Eye (tissue), 1 donor: ENCODE data around the gene TENM4.
A peak's percentile ranks its signal among the peaks of the same experiment; 100 is the strongest.

Experiments used
- DNase-seq: peaks from one replicate; pipeline ENCODE4 v3.0.0-alpha.2; 2015

TENM4 gene

DNA sequence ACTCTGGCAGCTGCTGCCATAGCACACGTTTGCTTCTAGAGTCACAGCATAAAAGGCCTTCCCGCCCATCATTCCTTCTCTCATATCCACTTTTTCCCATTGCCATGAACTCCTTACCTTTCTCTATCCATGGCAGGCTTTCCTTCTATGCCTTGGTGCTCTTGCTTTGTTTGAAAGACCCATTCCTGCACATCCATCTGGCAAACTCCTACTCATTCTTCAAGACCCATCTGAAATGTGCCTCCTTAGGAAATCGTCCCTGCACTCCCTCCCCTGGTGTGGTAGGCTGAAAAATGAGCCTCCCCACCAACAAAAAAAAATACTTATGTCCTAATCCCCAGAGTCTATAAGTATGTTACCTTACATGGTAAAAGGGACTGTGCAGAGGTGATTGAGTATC lies 100.3 kb downstream of the TENM4 start:
- no peak for DNase-seq

DNA sequence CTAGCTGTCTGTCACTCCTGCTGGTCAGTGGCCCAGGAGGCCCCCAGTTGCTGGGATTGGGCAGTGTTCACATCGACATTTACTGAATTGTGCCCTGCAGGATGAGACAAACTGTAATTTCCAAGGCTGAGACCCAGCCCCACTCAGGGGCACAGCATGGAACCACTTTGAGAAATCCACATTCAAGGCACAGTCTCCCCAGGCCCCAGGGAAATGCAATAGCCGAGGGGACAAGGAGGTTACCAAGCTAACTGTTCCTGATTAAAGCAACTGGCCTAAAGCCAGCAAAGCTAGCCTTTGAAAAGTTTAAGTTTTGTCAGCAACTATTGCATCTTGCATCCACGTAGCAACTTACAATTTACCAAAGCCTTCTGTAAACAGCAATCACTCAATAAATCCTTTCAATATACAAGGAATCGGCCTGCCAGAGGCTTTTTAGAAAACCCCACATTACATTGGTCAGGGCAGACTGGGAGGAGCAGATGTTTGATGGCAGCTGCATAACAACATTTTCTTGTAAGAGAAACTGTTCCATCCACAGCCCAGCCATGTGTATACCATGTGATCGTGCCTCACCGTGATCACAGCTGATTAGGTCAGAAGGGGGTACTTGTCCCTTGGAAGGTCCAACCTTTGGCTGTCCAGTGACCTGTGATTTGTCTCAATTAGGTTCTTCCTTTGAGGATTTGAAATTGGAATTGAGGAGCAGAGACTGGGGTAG lies 103.9 kb downstream of the TENM4 start:
- DNase-seq = peak; percentile 29

DNA sequence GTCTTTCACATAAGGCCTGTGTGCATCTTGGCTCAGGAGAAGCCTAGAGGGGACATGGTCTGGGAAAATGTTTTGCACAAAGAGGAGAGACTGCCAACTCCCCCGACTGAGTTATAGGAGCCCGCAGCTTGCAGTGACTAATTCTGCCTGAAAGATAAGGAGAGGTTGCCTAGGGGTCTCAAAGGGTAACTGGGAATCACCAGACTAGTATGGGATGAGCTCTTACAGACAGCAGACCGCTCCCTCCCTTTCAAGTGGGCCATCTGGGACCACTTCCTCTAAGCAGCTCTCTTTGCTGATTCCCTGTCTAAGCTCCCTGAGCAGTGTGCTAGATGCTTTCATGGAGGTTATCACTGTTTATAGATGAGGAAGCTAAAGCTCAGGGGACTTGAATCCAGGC lies 105.1 kb downstream of the TENM4 start:
- DNase-seq = peak; percentile 37

DNA sequence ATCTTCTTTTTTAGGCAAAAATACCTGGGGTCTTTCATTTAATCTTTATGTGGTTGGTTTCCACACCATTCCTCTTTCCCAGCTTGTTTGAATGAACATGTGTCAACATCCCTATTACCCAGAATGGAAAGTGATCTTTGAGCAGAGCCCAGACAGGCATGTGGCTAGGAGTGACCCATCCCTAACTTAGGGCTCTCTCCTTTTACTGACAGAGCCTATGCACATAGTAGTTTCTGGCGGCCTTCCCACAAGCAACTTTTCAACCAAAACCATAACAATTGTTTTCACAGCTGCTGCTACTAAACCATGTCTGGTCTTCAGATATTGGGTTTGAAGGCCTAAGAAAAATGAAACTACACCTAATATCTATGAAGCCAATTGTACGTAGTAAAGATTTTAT lies 107.5 kb downstream of the TENM4 start:
- DNase-seq = no peak

DNA sequence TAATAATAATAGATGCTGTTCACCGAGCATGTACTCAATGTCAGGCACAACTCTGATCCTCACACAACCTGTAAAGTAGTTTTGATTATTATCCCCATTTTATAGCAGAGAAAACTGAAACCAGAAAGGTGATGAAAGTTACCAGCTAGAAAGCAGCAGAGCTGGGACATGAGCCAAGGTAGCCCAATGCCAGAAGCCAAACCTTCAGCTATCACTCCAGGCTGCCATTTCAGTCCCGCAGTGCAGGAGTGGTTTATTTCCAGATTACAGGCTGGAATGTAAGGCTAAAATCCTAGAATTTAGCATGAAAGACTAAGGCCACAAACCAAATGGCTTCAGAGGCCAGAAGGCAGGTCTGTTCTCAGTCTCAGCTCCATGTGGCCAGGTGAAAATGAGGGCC lies 108.8 kb downstream of the TENM4 start:
- no peak for DNase-seq

DNA sequence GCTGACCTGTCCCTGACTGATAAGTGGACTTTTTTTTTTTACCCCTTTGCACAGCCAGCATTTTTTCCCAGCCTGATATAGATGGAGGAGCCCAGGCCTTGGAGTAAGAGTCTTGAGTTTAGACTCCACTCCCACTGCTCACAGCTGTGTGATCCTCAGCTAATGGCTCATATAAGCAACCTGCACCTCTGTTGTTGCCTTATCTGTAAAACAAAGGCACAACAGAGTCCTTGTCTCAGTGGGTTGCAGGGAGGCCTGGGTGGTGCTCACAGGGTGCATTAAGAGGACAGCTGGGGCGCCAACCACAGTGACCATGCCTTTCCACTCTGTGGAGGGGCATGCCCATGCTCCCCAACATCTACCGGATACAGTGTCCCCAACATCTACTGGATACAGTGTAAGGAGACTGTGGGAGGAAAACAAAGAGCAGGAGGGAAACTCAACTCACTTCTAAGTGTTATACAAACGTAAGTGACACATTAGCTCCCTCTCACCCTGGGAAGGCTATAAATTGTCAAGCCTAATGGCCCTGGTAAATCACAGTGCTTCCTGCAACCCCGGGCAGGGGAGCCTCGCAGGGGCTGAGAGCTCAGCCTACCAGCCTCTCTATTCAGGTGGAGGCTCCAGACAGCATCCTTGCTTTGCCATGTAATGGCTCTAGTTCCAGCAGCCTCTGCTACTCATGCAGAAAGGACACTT lies 109.5 kb downstream of the TENM4 start:
- DNase-seq = peak; percentile 48

DNA sequence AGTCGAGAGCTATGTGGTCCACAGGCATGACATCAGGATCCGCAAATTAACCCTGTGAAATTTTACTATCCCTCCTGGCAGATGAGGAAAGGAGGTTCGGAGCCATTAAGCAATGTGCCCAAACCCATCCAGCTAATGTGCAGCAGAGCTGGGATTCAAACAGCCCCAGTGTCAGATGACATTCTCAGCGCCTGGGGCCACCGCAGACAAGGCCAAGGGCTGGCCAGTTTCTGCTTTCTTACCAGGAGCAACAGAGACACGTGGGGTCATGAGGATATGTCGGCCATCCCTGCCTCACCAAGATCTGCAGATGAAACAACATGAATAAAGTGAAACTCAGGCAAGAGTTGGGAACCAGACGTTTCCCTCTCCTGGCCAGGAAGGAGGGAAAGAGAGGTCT lies 110.2 kb downstream of the TENM4 start:
- no peak for DNase-seq

DNA sequence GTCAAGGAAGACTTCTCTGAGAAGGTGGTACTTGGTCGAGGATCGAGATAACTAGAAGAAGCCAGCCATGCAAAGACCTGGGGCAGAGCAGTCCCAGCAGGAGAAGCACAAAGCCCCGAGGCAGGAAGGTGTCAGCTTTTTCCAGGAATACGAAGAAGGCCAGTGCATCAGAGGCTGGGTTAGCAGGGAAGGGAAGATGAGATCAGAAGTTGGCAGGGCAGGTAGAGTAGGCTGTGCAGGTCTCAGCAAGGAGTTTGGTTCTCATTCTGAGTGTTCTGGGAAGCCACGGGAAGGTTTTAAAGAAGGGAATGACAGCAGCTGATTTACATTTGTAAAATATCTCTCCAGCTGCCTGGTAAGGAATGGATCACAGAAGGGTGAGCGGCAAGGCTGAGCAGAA lies 111.3 kb downstream of the TENM4 start:
- no peak for DNase-seq

DNA sequence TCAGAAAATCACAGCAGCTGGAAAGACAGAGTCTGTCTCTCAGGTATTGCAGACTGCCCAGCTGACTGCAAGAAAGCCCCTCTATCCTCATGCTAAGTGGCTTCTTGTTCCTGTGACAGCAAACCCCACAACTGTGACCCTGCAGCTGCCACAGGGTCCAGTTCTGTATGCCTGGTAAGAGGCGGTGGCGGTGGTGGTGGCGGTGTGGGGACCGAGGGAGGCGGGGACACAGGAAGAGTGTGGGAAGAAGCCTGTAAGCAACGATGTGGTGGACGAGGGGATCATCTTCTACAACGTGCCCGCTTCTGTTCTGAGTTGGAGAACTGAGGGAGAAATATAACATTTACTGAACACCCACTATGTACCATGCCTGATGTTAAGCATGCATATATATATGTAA lies 112.4 kb downstream of the TENM4 start:
- no peak for DNase-seq

DNA sequence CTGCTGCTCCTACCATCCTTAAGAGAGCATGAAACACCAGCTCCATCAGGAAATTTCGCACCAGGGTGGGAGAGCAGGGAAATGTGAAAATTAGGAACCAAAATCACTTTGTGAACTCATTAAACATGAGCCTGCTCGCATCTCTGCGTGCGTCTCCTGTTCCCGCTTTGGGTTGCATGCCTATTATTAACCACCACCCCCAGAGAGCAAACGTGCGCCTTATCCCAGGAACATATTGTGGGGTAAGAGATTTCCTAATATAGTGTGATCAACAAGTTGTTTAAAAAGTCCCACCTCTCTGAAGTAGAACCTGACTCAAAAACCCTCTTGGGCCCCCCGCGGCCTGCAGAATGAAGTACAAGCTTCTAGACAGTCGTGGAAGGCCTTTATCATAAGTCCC lies 115.0 kb downstream of the TENM4 start:
- no peak for DNase-seq

DNA sequence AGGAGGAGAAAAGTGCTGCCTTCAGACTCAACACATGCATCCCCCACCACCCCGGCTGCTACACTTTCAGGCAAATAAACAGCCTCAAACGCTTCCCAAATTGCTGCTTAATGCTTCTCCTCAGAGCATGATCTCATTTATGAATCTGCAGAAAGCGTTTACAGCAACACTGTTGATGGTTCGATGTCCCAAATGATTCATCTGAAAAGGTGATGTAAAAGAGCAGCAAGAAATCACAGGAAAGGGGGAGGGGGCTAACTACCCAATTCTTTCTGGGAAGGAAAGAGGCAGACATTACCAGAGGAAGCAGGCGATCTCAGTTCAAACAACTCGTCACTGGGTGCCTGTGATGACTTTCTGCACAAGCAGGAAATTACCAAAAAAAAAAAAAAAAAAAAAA lies 119.6 kb downstream of the TENM4 start:
- no peak for DNase-seq

DNA sequence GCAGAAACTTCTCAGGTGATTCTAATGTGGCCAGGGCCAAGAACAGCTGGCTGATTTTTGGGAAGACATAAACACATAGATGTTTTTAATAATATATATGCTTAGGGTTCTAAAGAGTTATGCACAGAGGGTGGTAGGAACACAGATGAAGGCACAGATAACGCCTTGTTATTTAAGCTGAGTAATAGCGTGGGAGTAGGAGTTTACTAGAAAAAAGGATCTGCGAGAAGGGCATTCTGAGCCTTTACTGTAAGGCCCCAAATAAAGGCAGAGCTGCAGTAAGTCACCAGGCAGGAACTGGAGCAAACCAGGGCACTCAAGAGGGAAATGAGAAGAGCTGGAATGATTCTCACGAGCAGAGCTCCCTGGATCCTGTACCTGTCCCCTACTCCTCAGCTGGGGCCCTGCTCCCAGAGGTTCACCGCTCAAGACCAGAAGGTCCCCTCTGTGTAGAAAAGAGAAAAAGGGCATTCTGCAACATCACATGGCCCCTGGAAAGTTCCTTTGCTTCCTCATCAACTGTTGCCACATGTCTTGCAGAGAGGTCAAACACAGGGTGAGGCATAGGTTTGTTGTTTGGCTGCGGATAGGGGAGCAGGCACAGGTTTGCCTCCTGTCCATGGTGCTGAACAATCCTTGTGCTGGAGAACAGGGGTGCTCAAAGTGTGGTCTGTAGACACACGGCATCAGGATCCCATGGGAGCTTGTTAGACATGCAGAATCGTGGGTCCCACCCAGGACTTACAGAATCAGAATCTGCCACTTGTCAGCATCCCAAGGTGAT lies 125.7 kb downstream of the TENM4 start:
- DNase-seq = peak; percentile 78

DNA sequence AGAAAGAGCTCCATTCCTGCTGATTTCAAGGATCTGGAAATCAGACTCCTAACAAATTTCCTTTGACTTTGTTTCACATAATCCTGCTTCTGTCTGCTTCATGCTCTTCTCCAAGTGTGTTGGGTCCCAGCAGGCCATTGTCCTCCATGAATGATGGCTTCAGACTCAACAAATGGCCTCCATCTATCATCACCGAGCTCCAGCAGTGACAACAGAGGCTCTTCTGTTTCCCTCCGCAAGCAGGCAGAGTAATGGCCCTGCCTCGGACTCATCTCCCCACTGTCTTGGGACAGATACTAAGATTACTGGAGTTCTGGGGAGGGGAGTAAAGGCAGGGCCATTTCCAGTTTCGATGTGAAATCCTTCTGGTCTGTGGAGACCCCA lies 127.3 kb downstream of the TENM4 start:
- no peak for DNase-seq

DNA sequence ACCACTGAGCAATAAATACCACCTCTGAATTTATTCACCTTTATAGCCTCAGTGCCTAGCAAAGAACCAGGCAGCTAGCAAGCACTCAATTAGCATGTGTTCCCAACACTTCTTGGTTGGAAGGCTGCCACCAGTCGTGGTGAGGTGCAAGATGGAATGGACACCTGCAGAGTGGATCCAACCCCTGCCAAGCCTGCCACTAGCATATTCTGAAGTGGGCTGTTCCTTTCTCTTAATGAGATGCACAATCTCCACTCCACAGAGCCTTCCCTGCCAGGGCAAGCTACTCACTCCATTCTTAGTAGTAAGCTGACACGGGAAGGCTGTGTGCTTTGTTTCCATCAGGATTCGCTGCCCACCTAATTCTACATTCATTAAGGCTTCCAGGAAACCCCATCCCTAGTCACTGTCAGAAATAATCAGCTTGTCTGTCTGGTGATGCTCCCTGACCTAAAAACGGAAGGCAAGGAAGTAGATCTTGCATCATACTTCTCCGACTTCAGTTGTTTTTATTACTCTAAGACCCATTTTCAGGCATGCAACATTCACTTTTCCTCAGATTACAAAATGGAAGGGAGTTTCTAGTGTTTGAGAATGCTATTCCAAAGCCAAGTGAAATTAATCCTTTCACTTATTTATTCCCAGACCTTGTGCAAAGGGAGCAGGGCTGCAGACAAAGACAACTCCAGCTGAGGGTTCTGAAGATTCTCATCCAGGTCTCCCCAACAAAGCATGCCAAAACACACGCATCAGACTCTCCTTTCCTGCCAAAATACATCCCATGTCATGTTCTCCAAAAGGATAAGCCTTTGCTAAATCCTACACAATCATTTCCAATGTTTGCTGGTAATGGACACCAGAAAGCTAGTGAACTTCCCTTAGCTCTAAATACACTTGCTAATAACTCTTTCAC lies 128.0 kb downstream of the TENM4 start:
- DNase-seq = peak; percentile 90

DNA sequence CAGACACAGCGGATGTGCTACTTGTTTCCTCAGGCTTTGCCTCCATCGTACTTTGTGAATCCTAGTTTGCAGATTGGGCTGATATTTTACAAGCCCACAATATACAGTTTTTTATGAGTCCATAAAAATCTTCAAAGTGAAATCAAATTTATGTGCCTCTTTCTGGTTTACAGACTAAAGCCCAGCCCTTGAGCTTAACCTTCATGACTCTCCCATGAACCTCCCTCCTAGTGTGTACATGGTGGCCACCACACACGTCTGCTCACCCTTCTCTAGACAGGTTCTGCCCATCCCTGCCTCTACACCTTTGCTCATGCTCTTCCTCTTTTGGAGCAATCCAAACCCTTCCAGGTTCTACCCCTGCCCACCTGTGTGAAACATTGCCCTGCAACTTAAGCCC lies 129.4 kb downstream of the TENM4 start:
- DNase-seq = no peak

DNA sequence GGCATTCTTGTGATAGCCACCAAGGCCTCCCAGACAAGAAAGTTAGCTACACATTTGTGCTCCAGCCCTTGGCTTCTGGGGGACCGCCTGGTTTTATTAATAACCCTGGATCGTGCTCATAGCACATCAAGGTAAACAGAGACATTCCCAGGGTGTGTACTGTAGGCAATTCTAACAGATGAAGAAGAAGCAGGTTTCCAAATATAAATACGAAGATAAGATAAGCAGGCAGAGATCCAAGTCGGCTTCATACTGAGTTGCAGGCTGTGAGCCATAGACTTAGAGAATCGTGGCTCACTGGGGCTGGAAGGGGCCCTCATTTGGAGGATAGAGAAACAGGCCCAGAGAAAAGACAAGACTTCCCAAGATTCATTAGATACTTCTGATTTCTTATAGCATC lies 131.4 kb downstream of the TENM4 start:
- DNase-seq = no peak

DNA sequence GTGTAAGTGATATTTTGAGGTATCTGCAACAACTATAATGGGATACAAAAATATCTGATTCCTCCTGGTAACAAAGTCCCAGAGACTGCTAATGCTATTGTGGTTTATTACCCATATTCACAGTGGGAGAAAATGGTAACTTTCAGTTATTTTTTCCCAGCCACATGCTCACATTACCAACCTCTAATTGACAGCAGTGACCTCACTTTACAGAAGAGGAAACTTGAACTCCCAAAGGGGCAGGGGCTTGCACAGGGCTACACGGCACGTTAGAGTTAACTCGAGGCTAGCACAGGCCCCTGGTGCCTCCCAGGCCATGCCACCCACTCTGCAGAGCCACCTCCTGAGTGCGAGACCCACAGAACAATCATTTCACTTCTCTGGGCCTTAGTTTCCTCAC lies 132.4 kb downstream of the TENM4 start:
- no peak for DNase-seq

DNA sequence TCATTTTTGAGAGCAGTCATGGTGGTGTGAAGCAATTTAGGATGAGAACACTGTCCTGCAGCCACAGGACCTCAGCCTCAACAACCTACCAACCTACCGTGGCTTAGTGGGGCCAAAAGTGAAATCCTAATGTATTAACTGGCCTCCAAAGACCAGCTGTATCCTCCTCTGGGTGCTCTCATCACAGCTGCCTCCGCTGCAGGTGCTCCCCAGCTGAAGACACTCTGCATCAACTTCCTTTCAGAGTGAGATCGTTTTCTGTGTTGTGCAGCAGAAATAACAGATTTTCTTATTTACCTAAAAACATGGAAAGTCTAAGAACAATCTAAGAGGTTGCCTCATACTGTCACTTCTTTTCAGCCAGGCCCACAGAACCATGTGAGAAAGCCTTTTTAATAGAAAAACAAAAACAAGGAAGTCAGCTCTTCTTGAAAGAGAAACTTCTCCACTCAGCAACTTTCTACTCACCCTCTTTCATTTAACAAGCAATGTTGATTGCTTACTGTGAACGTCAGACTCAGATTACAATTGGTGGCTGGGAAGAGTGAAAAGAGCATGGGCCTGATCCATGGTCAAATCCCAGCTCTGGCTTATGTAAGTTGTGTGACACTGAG lies 136.1 kb downstream of the TENM4 start:
- DNase-seq = no peak

DNA sequence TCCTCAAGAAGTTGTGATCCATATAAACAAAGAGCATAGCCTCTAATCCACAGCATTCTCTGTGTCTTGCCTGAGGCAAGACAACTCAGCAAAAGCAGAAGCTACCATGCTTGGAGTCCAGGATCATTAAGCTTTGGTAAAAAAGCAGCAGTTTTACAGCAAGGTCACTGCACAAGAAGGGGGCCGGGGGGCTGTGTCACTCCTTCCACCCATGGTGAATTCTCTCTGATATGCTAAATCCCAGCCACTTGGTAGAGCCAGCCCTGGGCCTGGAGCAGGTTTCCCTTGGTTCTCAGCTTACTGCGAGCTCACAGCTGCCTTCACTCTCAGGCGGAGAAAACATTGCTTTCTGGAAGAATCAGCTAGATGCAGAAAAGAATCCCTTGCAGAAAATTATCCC lies 144.7 kb downstream of the TENM4 start:
- no peak for DNase-seq

DNA sequence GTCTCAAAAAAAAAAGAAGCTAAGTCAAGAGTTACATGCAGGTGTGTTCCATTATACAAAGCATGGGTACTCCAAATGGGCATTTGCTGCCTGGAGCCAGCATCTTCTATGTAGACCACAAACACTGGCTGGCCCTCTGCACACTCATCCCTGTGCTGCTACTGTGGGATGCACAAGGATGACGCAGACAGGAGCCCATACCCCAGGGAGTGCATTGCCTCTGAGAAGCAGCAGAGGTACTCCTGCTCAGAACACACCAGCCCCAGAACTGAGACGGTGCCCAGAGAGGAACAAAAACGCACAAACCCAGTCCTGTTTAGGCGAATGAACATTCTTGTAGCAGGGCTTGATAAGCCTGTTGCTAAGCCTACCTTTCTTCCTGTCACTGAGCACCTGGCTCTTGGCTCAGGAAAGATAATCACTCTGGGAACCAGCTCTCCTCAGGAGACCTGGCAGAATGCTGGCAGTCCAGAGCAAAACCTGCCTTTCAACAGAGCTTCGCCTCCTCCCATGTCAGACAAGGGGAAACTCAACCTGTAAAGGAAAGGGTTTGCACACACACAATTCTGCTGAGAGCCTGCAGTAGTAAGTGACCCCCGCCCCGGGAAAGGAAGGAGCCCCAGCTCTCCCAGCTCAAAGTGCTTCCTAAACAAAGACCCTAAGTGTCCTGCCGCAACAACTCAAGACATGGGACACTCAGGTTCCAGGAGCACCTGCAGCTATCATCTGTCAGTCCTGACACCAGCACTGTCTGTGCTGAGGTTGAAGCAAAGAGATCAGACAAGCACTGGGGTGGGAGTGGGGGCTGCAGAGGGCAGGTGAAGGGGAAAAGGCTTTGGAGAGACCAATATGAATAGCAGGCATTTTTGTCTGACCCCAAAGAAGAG lies 145.7 kb downstream of the TENM4 start:
- no peak for DNase-seq

DNA sequence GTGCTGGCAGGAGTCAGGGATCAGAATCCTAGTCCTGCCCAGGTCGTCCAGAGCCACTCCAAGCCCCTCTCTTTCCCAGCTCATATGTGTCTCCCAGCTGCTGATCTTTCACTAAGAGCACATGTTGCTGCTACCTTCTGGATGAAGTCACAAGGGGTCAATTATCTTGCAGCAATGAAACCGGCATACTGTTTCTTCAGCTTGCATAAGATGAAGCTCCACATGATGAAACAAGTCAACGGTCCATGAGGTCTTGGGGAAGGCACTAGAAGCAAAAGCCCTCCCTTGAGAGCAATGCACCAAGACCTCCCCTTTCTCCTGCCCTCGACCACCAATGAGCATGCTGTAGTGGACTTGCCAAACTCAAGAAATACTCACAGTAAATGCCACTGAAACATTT lies 148.9 kb downstream of the TENM4 start:
- no peak for DNase-seq
